GM18868 (cell line): ENCODE data around the gene ARL4D.
"Not testable (repeated sequence)": the region's sequence is repeated elsewhere in the genome, so short reads cannot be mapped to it uniquely, and the experiment has no call there.

Experiments used
- ATAC-seq: cut with Tn5 transposase; IDR thresholded peaks from one replicate; pipeline ENCODE4 v1.9.1; 2021; ENCODE audit warnings: mild to moderate bottlenecking, moderate library complexity; ENCODE audit not compliant: unreplicated experiment

The ARL4D gene

GRCh38 chr17:43419375-43419882 lies 20.6 kb downstream of the ARL4D start:
- ATAC-seq, result not testable (repeated sequence)

- no peak for ATAC-seq
These were observed 25.1 kb downstream of the ARL4D start for GRCh38 chr17:43423777-43424455.

- no peak for ATAC-seq
These were observed 28.7 kb downstream of the ARL4D start for GRCh38 chr17:43427362-43428043.

- no peak for ATAC-seq
These were observed 29.7 kb downstream of the ARL4D start for GRCh38 chr17:43428524-43428923.

GRCh38 chr17:43430936-43431713 lies 32.3 kb downstream of the ARL4D start:
- ATAC-seq, result no peak

GRCh38 chr17:43431714-43432523 lies 33.1 kb downstream of the ARL4D start:
- ATAC-seq, result no peak

GRCh38 chr17:43434902-43435319 lies 36.1 kb downstream of the ARL4D start:
- ATAC-seq, result no peak

GRCh38 chr17:43437756-43438155 lies 39.0 kb downstream of the ARL4D start:
- no peak for ATAC-seq

- ATAC-seq, result no peak
These were observed 39.8 kb downstream of the ARL4D start for GRCh38 chr17:43438626-43439025.

- no peak for ATAC-seq
These were observed 40.2 kb downstream of the ARL4D start for GRCh38 chr17:43439041-43439440.

GRCh38 chr17:43442711-43443110 lies 43.9 kb downstream of the ARL4D start:
- no peak for ATAC-seq

- ATAC-seq, result no peak
These were observed 44.6 kb downstream of the ARL4D start for GRCh38 chr17:43443381-43443780.

GRCh38 chr17:43444223-43445008 lies 45.6 kb downstream of the ARL4D start:
- ATAC-seq, result no peak

- ATAC-seq, result no peak
These were observed 46.3 kb downstream of the ARL4D start for GRCh38 chr17:43445009-43445589.

GRCh38 chr17:43446773-43447172 lies 48.0 kb downstream of the ARL4D start:
- ATAC-seq, result no peak

- ATAC-seq, result no peak
These were observed 50.1 kb downstream of the ARL4D start for GRCh38 chr17:43448720-43449469.

- ATAC-seq, result no peak
These were observed 50.9 kb downstream of the ARL4D start for GRCh38 chr17:43449470-43450248.
